GM23248 (cell line): Measurements from ENCODE around the gene TMEM150B. TPM values are rescaled to one million over a fixed set of nuclear protein-coding genes. Genes with fewer than 3 reads are reported as not detected.

Experiments
- DNase-seq: peaks from one replicate; pipeline ENCODE4 v3.0.0-alpha.2; 2015
- H2AFZ ChIP-seq: fragments of 200-600 bp; sonication (generic); 2 replicates; pipeline ENCODE4 v1.6.1; 2016; ENCODE audit warnings: antibody characterized with exemption
- H3F3A ChIP-seq: fragments of 200-600 bp; sonication (generic); 2 replicates; pipeline ENCODE4 v1.6.1; 2016; ENCODE audit warnings: mild to moderate bottlenecking, antibody characterized with exemption, mixed run types; ENCODE audit not compliant: insufficient read depth
- H3K27ac ChIP-seq: fragments of 200-600 bp; sonication (generic); 2 replicates; pipeline ENCODE4 v1.5.1; 2016; ENCODE audit warnings: mild to moderate bottlenecking
- H3K27me3 ChIP-seq: fragments of 200-600 bp; sonication (generic); replicated peaks from 2 replicates; pipeline ENCODE4 v1.6.1; 2016; ENCODE audit warnings: mild to moderate bottlenecking; ENCODE audit not compliant: insufficient read depth
- H3K36me3 ChIP-seq: fragments of 200-600 bp; sonication (generic); 2 replicates; pipeline ENCODE4 v1.6.1; 2016; ENCODE audit warnings: low read depth, mild to moderate bottlenecking
- H3K4me1 ChIP-seq: fragments of 200-600 bp; sonication (generic); 2 replicates; pipeline ENCODE4 v1.6.1; 2016; ENCODE audit warnings: mild to moderate bottlenecking; ENCODE audit not compliant: insufficient read depth
- H3K4me2 ChIP-seq: fragments of 200-600 bp; sonication (generic); one replicate; pipeline ENCODE4 v1.6.1; 2016; ENCODE audit warnings: mild to moderate bottlenecking; ENCODE audit not compliant: unreplicated experiment
- H3K4me3 ChIP-seq: fragments of 200-600 bp; sonication (generic); 2 replicates; pipeline ENCODE4 v1.5.1; 2016; ENCODE audit warnings: mild to moderate bottlenecking
- H3K79me2 ChIP-seq: fragments of 200-600 bp; sonication (generic); 2 replicates; pipeline ENCODE4 v1.6.1; 2016; ENCODE audit warnings: mild to moderate bottlenecking; ENCODE audit not compliant: insufficient read depth
- H3K9ac ChIP-seq: fragments of 200-600 bp; sonication (generic); 2 replicates; pipeline ENCODE4 v1.6.1; 2016; ENCODE audit warnings: mild to moderate bottlenecking
- H3K9me2 ChIP-seq: fragments of 200-600 bp; sonication (generic); 2 replicates; pipeline ENCODE4 v1.6.1; 2016; ENCODE audit warnings: mixed run types, mild to moderate bottlenecking, moderate library complexity; ENCODE audit not compliant: insufficient read depth
- H3K9me3 ChIP-seq: fragments of 200-600 bp; sonication (generic); one replicate; pipeline ENCODE4 v1.6.1; 2017; ENCODE audit warnings: low read depth
- H4K20me1 ChIP-seq: fragments of 200-600 bp; sonication (generic); 2 replicates; pipeline ENCODE4 v1.6.0; 2016; ENCODE audit not compliant: insufficient read depth
- EZH2 ChIP-seq: fragments of 200-600 bp; sonication (generic); IDR thresholded peaks from 2 replicates; pipeline ENCODE4 v1.6.1; 2018; ENCODE audit warnings: antibody characterized with exemption, mild to moderate bottlenecking; ENCODE audit not compliant: insufficient read depth, poor library complexity, severe bottlenecking
- EZH2phosphoT487 ChIP-seq: fragments of 200-600 bp; sonication (generic); IDR thresholded peaks from 2 replicates; pipeline ENCODE4 v1.6.1; 2018; ENCODE audit warnings: antibody characterized with exemption, moderate library complexity, mild to moderate bottlenecking, low read depth; ENCODE audit not compliant: insufficient read depth
- WGBS, 2 experiments: methylation state at CpG; one replicate each; pipeline ENCODE4 v1.1.6; 2015 to 2017; ENCODE audit warnings: low lambda C conversion rate in 2 of 2, low coverage in 1 of 2; ENCODE audit errors: missing lambda C conversion rate in 2 of 2; 5-methylcytosine and 5-hydroxymethylcytosine counted together
- in situ Hi-C: fragments of 300-500 bp; cut with MboI; formaldehyde crosslinking; loops from 2 replicates; pipeline ENCODE4 v1.15.0; 2020
- polyA plus RNA-seq: library from polyadenylated mRNA; unstranded; fragments of >200 nt; fragmentation: Nextera tagmentation; extraction: Ambion mirVana; gene quantifications from 2 replicates; pipeline ENCODE4 v1.2.1, GENCODE V29; 2016
- total RNA-seq: library from RNA; depleted of rRNA; stranded (reverse); fragments of >200 nt; shearing (Covaris generic); gene quantifications from 2 replicates; pipeline ENCODE4 v1.2.3, GENCODE V29; 2014

The TMEM150B gene
- total and polyA plus RNA-seq, 2 experiments from 2014 or later, result not detected

DNA sequence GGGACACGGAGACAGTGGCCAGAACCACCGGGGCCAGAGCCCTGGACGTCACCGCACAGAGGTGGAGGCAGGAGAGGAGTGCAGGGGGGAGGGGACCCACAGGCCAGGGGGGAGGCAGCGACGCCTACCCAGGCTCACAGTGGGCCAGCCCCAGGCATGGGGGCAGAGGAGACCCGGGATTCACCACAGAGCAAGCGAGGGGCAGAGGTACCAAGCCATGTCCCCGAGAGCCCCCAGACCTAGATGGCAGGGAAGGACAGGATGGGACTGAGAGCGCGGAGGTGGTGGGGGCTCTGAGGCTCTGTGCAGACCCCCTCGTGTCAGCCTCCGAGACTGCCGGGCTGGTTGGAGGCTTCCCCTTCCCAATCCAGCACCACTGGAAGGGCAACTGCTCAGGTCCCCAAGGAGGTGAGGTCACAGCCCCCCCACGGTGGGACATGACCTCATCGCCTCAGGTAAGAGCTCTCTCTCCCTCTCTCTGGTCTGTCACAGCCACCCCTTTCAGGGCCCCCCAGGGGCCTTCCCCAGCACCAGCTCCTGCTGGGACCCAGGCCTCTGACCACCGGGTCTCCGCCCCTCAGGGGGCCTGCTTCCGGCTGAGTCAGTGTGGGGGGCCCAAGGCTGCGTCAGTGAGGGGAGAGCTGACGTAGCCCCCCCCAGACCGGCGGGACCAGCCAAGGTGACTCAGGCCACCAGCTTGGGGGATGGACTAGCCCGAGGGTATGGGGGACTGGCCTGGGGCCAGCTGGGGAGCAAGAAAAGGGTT lies 47.4 kb upstream of the TMEM150B start:
- H3K9me2 ChIP-seq, result no peaks in the 10 kb centered on the region
- in situ Hi-C loops, result no loop called here
- no peak for TF ChIP-seq EZH2phosphoT487
- no peak for TF ChIP-seq EZH2
- 30 to 53% methylated on average over 14 to 23 of the region's 24 CpGs for WGBS, 2 experiments
- no peaks in the 10 kb centered on the region for H3K27me3 ChIP-seq
- no peaks in the 10 kb centered on the region for H3K9me3 ChIP-seq
- no peak overlapping the region for H2AFZ ChIP-seq
- H3K4me1 ChIP-seq, result peaks cover 29% of the 10 kb centered on the region
- peaks cover 18% of the 10 kb centered on the region for H3F3A ChIP-seq
- no peak overlapping the region for H3K4me2 ChIP-seq
- no peak overlapping the region for H3K4me3 ChIP-seq
- peak; percentile 62 for DNase-seq
- H3K27ac ChIP-seq, result peak overlapping the region; percentile 36; the same call in 1 of the 2 replicates
- H3K79me2 ChIP-seq, result peaks cover 8% of the 10 kb centered on the region
- peak overlapping the region; percentile 50; the same call in 1 of the 2 replicates for H3K9ac ChIP-seq
- H3K36me3 ChIP-seq, result no peaks in the 10 kb centered on the region; the same call in 1 of the 2 replicates
- H4K20me1 ChIP-seq, result no peaks in the 10 kb centered on the region

DNA sequence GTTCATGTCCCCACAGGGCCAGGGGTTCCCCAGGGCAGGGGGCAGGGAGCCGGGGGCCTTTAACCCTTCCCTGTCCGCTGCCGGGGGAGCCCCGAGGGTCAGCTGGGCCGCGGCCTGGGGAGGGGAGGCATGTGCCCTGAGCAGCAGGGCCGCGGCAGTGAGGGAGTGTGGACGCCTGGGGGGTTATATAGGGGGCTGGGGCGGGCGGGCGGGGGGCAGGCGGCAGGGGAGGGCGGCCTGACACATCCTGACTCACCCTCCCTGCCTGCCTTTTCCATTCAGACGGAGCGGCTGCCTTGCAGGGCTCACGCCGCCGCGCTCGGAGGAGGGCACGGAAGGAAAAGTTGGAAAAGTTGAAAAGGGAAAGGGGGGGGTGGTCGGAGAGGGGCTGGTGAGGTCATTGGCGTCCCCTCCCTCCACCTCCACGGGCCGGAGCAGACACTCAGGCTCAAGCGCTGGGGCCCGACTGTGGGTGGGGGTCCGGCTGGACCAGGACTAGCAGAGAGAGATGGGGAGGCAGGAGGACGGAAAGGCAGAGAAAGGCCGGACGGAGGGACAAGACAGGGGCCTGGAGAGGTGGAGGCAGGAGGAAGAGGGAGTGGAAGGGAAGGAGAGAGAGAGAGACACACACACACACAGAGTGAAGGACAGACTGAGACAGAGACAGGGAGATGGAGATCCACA lies 45.3 kb upstream of the TMEM150B start, which contains the start of gene IL11:
Gene IL11, minus strand, starts transcription at position 159 of the 684 bp plus-strand sequence. Its CDS starts 153 bp downstream, at position 6.
- peak within 1 kb of the TSS; percentile 93 for H3K4me2 ChIP-seq
- peaks cover 29% of the 10 kb centered on the region for H3K4me1 ChIP-seq
- H3K9me2 ChIP-seq, result no peaks in the 10 kb centered on the region
- H4K20me1 ChIP-seq, result no peaks in the 10 kb centered on the region
- peak within 1 kb of the TSS; percentile 87 for H2AFZ ChIP-seq
- H3K27me3 ChIP-seq, result no peaks in the 10 kb centered on the region
- H3K79me2 ChIP-seq, result peaks cover 8% of the 10 kb centered on the region
- H3K27ac ChIP-seq, result peak within 1 kb of the TSS; percentile 86
- no peaks in the 10 kb centered on the region for H3K9me3 ChIP-seq
- DNase-seq, result peak; percentile 92
- TF ChIP-seq EZH2phosphoT487 (no peak), EZH2 (no peak)
- 1 to 4% methylated on average over 16 to 31 of the region's 32 CpGs for WGBS, 2 experiments
- peak within 1 kb of the TSS; percentile 92 for H3K4me3 ChIP-seq
- H3K9ac ChIP-seq, result peak within 1 kb of the TSS; percentile 87
- in situ Hi-C loops, result no loop called here
- H3F3A ChIP-seq, result peaks cover 25% of the 10 kb centered on the region
- no peaks in the 10 kb centered on the region; the same call in 1 of the 2 replicates for H3K36me3 ChIP-seq

DNA sequence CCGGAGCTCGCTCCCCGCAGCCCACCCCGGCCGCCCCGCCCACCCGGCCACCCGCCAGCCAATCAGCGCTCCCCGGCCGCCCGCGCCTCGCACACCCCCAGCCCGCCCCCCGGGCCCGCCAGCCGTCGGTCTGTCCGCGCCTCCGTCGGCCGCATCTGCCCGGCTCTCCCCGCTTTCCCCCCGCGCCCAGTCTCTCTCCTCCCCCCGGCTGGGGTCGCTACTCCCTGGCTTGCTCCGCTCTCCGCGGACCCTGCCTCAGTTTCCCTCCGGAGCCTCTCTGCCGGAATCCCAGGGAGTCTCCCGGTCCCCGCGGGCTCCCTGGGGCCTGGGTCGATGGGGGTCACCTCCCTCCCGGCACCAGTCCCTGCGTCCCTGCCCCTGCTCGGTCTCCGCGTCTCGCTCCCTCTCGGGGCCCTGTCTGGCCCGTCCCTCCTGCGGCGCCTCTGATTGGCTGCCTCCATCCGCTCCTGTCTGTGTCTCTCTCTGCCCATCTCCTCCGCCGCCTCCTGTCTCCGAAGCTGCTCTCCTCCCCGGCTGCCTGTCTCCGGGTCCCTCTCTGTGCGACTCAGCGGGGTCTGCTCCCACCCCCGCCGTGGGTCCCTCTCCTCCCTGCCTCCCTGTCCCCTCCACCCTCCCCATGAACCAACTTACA lies 44.6 kb upstream of the TMEM150B start:
- in situ Hi-C loops, result no loop called here

More for the DNA sequence above, 44.6 kb upstream of the TMEM150B start:
- Histone ChIP-seq H3K27me3 (no peaks in the 10 kb centered on the region), H3K9me2 (no peaks in the 10 kb centered on the region), H3K9ac (peak overlapping the region; percentile 87), H3K79me2 (peaks cover 8% of the 10 kb centered on the region), H3K9me3 (no peaks in the 10 kb centered on the region), H2AFZ (peak overlapping the region; percentile 87), H3K4me1 (peaks cover 29% of the 10 kb centered on the region), H4K20me1 (no peaks in the 10 kb centered on the region), H3K27ac (peak overlapping the region; percentile 86), H3F3A (peaks cover 29% of the 10 kb centered on the region), H3K36me3 (no peaks in the 10 kb centered on the region; the same call in 1 of the 2 replicates), H3K4me3 (peak overlapping the region; percentile 92), H3K4me2 (peak overlapping the region; percentile 88)
- TF ChIP-seq EZH2 (no peak), EZH2phosphoT487 (no peak)
- peak; percentile 95 for DNase-seq
- WGBS, 2 experiments, result 2% methylated on average over 19 to 43 of the region's 59 CpGs
